GM13977 (cell line): ENCODE data around the gene CLMN.

Source experiments
- DNase-seq: peaks from one replicate; pipeline ENCODE4 v3.0.0; 2012; ENCODE audit warnings: low spot score
- CTCF ChIP-seq: IDR thresholded peaks from 2 replicates; pipeline ENCODE4 v1.5.1; 2012; ENCODE audit warnings: mild to moderate bottlenecking, control low read depth; ENCODE audit not compliant: insufficient read depth; ENCODE audit errors: extremely low read depth, missing control alignments
- in situ Hi-C: fragments of 300-500 bp; cut with MboI; formaldehyde crosslinking; loops from one replicate; pipeline ENCODE4 v1.12.0; 2022; ENCODE audit warnings: low sequenced_read_pairs, low pct_unique_long_range_greater_than_20kb, mixed read lengths, inconsistent platforms; ENCODE audit not compliant: unreplicated experiment

CLMN gene

GRCh38 chr14:95323917-95324316, 4.2 kb upstream of the CLMN start:
- DNase-seq: no peak
- no peak for TF ChIP-seq CTCF
- in situ Hi-C loops: no loop called here

GRCh38 chr14:95323361-95323760, 3.7 kb upstream of the CLMN start:
- no peak for TF ChIP-seq CTCF
- DNase-seq: no peak
- in situ Hi-C loops: no loop called here

- TF ChIP-seq CTCF: no peak
- in situ Hi-C loops: no loop called here
- DNase-seq: no peak
These were observed 2.9 kb upstream of the CLMN start for GRCh38 chr14:95322651-95323050.

- TF ChIP-seq CTCF: no peak
- DNase-seq: no peak
- in situ Hi-C loops: no loop called here
These were observed 2.2 kb upstream of the CLMN start for GRCh38 chr14:95321693-95322455.

- TF ChIP-seq CTCF: no peak
- no peak for DNase-seq
- in situ Hi-C loops: no loop called here
These were observed 1.4 kb upstream of the CLMN start for GRCh38 chr14:95320955-95321600.

GRCh38 chr14:95320078-95320895, 579 bp upstream of the CLMN start:
- no peak for TF ChIP-seq CTCF
- peak; percentile 34 for DNase-seq
- in situ Hi-C loops: no loop called here
